Measurements from ENCODE around the gene ARFRP1.

ARFRP1 gene

GRCh38 chr20:63754008-63754407, 46.2 kb upstream of the ARFRP1 start:
- TF ChIP-seq GABPA (IDR thresholded peaks at IDR 0.05; ENCODE audit: low read depth), result no peak
- no peak for TF ChIP-seq POLR2AphosphoS5 (IDR thresholded peaks at IDR 0.05; ENCODE audit: low read depth)
- no peak for TF ChIP-seq REST (IDR thresholded peaks at IDR 0.05; ENCODE audit: insufficient replicate concordance, low read depth)
- TF ChIP-seq SPI1 (IDR thresholded peaks at IDR 0.05; ENCODE audit: borderline replicate concordance, low read depth), result no peak
- TF ChIP-seq CTCF (IDR thresholded peaks at IDR 0.05; ENCODE audit: insufficient read depth, low read length), result no peak
- Histone ChIP-seq H3K4me3 (replicated peaks; ENCODE audit: insufficient read depth, low read length) (no peak overlapping the region), H3K27ac (replicated peaks) (no peak overlapping the region), H3K27me3 (ENCODE audit: insufficient read depth, poor library complexity, severe bottlenecking) (peaks cover 2% of the 10 kb centered on the region)
- no peak for DNase-seq (ENCODE audit: low read depth in 1 of 2, low spot score in 1 of 2)

DNA sequence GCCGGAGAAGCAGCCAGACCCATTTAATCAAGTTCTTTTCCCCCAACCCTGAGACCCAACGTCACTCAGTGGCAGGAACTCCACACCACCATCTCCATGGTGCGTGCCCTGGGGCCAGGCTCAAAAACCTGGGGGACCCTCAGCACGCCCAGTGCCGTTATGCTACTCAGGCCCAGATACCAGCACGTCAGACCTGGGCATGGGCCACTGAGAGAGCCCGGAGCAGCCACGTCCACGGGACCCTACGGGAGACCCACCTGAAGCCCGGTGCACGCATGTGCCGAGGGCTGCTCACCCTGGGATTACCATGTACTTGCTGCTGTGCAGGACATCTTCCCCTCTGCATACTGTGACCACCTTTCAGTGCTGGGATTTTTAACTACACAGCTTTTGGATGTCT, 45.6 kb upstream of the ARFRP1 start:
- Histone ChIP-seq H3K27ac (replicated peaks) (no peak overlapping the region), H3K4me3 (replicated peaks; ENCODE audit: insufficient read depth, low read length) (no peak overlapping the region), H3K27me3 (ENCODE audit: insufficient read depth, poor library complexity, severe bottlenecking) (peaks cover 2% of the 10 kb centered on the region)
- TF ChIP-seq CTCF (IDR thresholded peaks at IDR 0.05; ENCODE audit: insufficient read depth, low read length), result no peak
- TF ChIP-seq POLR2AphosphoS5 (IDR thresholded peaks at IDR 0.05; ENCODE audit: low read depth), result no peak
- TF ChIP-seq GABPA (IDR thresholded peaks at IDR 0.05; ENCODE audit: low read depth), result no peak
- no peak for TF ChIP-seq REST (IDR thresholded peaks at IDR 0.05; ENCODE audit: insufficient replicate concordance, low read depth)
- TF ChIP-seq SPI1 (IDR thresholded peaks at IDR 0.05; ENCODE audit: borderline replicate concordance, low read depth), result no peak
- no peak for DNase-seq (ENCODE audit: low read depth in 1 of 2, low spot score in 1 of 2)

DNA sequence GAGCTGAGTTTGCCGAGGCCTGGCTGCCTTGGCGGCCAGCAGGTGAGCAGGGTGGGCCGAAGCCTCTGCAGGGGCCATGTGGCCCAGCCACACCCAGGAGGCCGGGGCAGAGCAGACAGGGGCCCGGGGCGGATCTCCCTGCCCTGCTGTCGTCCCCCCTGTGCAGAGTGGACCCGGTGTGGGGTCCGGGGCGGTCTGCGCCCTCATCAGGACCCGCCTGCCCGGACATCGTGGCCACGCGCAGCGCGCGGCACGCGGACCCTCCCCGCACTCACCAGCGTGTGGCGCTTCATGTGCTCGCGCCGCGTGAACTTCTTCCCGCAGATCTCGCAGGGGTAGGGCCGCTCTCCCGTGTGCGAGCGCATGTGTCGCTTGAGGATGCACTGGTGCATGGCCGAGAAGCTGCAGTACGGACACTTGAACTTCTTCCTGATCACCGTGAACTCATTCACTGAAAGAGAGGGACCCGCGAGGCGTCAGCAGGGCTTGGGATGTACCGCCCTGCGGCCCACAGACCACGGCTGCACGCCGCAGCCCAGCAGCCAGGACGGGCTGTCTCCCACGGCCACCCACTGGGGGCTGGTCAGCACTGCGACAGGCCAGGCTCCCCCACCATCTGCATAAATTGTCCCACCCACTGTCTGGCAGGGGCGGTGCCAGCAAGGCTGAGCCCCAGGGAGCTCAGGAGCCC, 44.8 kb upstream of the ARFRP1 start:
- Histone ChIP-seq H3K4me3 (replicated peaks; ENCODE audit: insufficient read depth, low read length) (no peak overlapping the region), H3K27ac (replicated peaks) (no peak overlapping the region), H3K27me3 (ENCODE audit: insufficient read depth, poor library complexity, severe bottlenecking) (peaks cover 2% of the 10 kb centered on the region)
- DNase-seq (ENCODE audit: low read depth in 1 of 2, low spot score in 1 of 2), result no peak
- TF ChIP-seq GABPA (IDR thresholded peaks at IDR 0.05; ENCODE audit: low read depth) (no peak), REST (IDR thresholded peaks at IDR 0.05; ENCODE audit: insufficient replicate concordance, low read depth) (no peak), POLR2AphosphoS5 (IDR thresholded peaks at IDR 0.05; ENCODE audit: low read depth) (no peak), CTCF (IDR thresholded peaks at IDR 0.05; ENCODE audit: insufficient read depth, low read length) (no peak), SPI1 (IDR thresholded peaks at IDR 0.05; ENCODE audit: borderline replicate concordance, low read depth) (no peak)

Data from HL-60 (cell line).